Heart right ventricle (tissue), 16 donors: ENCODE results near the gene DCHS1. TPM values are rescaled to one million over a fixed set of nuclear protein-coding genes. Genes with fewer than 3 reads are reported as not detected.

Experiments
- ATAC-seq, 8 donors: fragments of 200-7000 bp; cut with Tn5 transposase; one replicate each; pipeline ENCODE4 v1.9.1; 2020; ENCODE audit warnings: mild to moderate bottlenecking in 8 of 8, moderate library complexity in 8 of 8, moderate number of reproducible peaks in 1 of 8
- DNase-seq, 2 donors: peaks; one replicate each; pipeline ENCODE4 v3.0.0-alpha.2; 2020
- H3K27ac ChIP-seq, 10 donors: fragments of 200-600 bp; sonication (generic) in 2 of 10; one replicate each; pipeline versions ENCODE4 v1.5.0 to v1.8.0; 2020 to 2022; ENCODE audit warnings: mild to moderate bottlenecking in 3 of 10
- H3K27me3 ChIP-seq, 7 donors: fragments of 200-600 bp; one replicate each; pipeline ENCODE4 v1.8.0; 2021 to 2022; ENCODE audit warnings: mild to moderate bottlenecking in 2 of 7
- H3K36me3 ChIP-seq, 9 donors: fragments of 200-600 bp; sonication (generic) in 1 of 9; one replicate each; pipeline versions ENCODE4 v1.5.0 to v1.8.0; 2020 to 2022; ENCODE audit warnings: mild to moderate bottlenecking in 2 of 9
- H3K4me1 ChIP-seq, 9 donors: fragments of 200-600 bp; sonication (generic) in 1 of 9; one replicate each; pipeline versions ENCODE4 v1.5.0 to v1.8.0; 2020 to 2022; ENCODE audit warnings: mild to moderate bottlenecking in 4 of 9
- H3K4me3 ChIP-seq, 10 donors: fragments of 200-600 bp; sonication (generic) in 2 of 10; one replicate each; pipeline versions ENCODE4 v1.5.0 to v1.8.0; 2020 to 2022; ENCODE audit warnings: mild to moderate bottlenecking in 7 of 10, moderate library complexity in 2 of 10
- H3K9me3 ChIP-seq, 11 donors: fragments of 200-600 bp in 10 of 11; sonication (generic) in 2 of 11; one replicate each; pipeline versions ENCODE4 v1.5.0 to v1.8.0; 2013 to 2022; ENCODE audit warnings: mild to moderate bottlenecking in 2 of 11, control low read depth in 1 of 11, moderate library complexity in 1 of 11
- CTCF ChIP-seq, 9 donors: fragments of 200-600 bp; sonication (generic) in 2 of 9; IDR thresholded peaks; one replicate each; pipeline versions ENCODE4 v1.5.0 to v1.8.0; 2021 to 2022; ENCODE audit warnings: antibody characterized with exemption in 9 of 9, mild to moderate bottlenecking in 5 of 9, moderate library complexity in 1 of 9
- WGBS, 2 donors: extraction: QIAGEN DNeasy Blood & Tissue Kit; methylation state at CpG; one replicate each; pipeline ENCODE4 v1.1.7; 2013; ENCODE audit warnings: inconsistent platforms in 1 of 2; 5-methylcytosine and 5-hydroxymethylcytosine counted together
- intact Hi-C, 10 donors: fragments of 100-400 bp; cut with DNase I; formaldehyde crosslinking; loops; one replicate each; pipeline versions ENCODE4 v1.11.1 to v1.14.2; 2022
- polyA plus RNA-seq, 2 donors: library from polyadenylated mRNA; stranded (reverse); fragments of 200-250 nt; gene quantifications; one replicate each; pipeline ENCODE4 v1.2.3, GENCODE V29; 2013
- total RNA-seq, 10 donors: library from RNA; stranded (reverse); fragmentation: NEBNext Ultra II Directional in 3 of 10; extraction: Animal tissue kit (Norgen Biotek cat#: 25700) in 3 of 10; gene quantifications; one replicate each; pipeline versions ENCODE4 v1.2.1 to v1.2.4, GENCODE V29; 2021 to 2023
- donor health status: Arrhythmogenic right ventricular cardiomyopathy.
- donor health status: ischemic (EF 13 %, LVEDD 7.1; RV severe dilation, severe dysfunction).
- donor health status: healthy with polysubstance abuse.
- donor health status: DM: no; HTN: yes; CAD: no.
- donor health status: DM: no; HTN: no; CAD: no.
- donor health status: ischemic (EF 25% LVEDD 6.9; RV normal size, moderate dysfunction).
- donor health status: ischemic (EF 25% LVEDD 5.7; RV mildly dilated, moderate dysfunction).
- donor health status: healthy.
- donor health status: DM: yes; HTN: yes; CAD: no.
- donor health status: Ischemic cardiomyopathy.
- donor health status: ischemic (EF 35%, LVEDD 5.7; RV mildly dilated, moderate dysfunction).
- donor health status: nonischemic (EF 11% LVEDD 7.7; RV severe dilation, severe dysfunction).
- donor health status: DM: yes; HTN: yes; CAD: no.
- donor health status: PGD.
- donor health status: ischemic (EF 29% LVEDD 5.4; RV normal size, mild dysfunction).
- donor health status: nonischemic (EF 23%, LVEDD 6.1; RV moderate dilation, normal function).

Gene DCHS1
- total and polyA plus RNA-seq, 12 donors, result 4.1 to 12.4 (median 8.2) TPM

GRCh38 chr11:6682591-6682935 lies 27.0 kb upstream of the DCHS1 start:
- ATAC-seq (peak in 6 of 8 donors; percentile 0 to 13 (median 6)), DNase-seq (no peak)
- peak overlapping the region; percentile 32 to 97 (median 91) for H3K27ac ChIP-seq
- peaks cover 0 to 29% (median 0%) of the 10 kb centered on the region in 9 donors for H3K36me3 ChIP-seq
- intact Hi-C loops, result loop anchor here in 8 of 10 donors (2.0 to 10.0 kb wide), 13 partner anchors 64 to 298 kb away; partner anchors contain the start of genes ILK (in 3 of the 8), RRP8 (in 3 of the 8), TAF10 (in 2 of the 8) and TPP1 (in 2 of the 8)
- H3K4me3 ChIP-seq, result peak overlapping the region; percentile 67 to 94 (median 82)
- no peaks in the 10 kb centered on the region for H3K27me3 ChIP-seq
- 0 to 2% methylated on average over 10 of the region's 10 CpGs for WGBS, 2 donors
- no peaks in the 10 kb centered on the region for H3K9me3 ChIP-seq
- TF ChIP-seq CTCF (IDR thresholded peaks at IDR 0.05), result no peak
- peaks cover 5 to 36% (median 27%) of the 10 kb centered on the region in 9 donors for H3K4me1 ChIP-seq

GRCh38 chr11:6681949-6682348 lies 26.3 kb upstream of the DCHS1 start:
- DNase-seq (no peak), ATAC-seq (no peak)
- Histone ChIP-seq H3K4me3 (peak overlapping the region; percentile 67 to 94 (median 82)), H3K36me3 (peaks cover 0 to 29% (median 0%) of the 10 kb centered on the region in 9 donors), H3K27me3 (no peaks in the 10 kb centered on the region), H3K9me3 (no peaks in the 10 kb centered on the region), H3K27ac (peak overlapping the region in 8 of 10 donors; percentile 31 to 97 (median 92)), H3K4me1 (peaks cover 5 to 36% (median 27%) of the 10 kb centered on the region in 9 donors)
- TF ChIP-seq CTCF (IDR thresholded peaks at IDR 0.05), result no peak
- 16 to 22% methylated on average over 5 of the region's 5 CpGs for WGBS, 2 donors
- intact Hi-C loops, result loop anchor here in 8 of 10 donors (2.0 to 10.0 kb wide), 13 partner anchors 63 to 297 kb away; partner anchors contain the start of genes ILK (in 3 of the 8), RRP8 (in 3 of the 8), TAF10 (in 2 of the 8) and TPP1 (in 2 of the 8)

- DNase-seq (no peak), ATAC-seq (no peak)
- peak overlapping the region in 7 of 10 donors; percentile 67 to 86 (median 81) for H3K4me3 ChIP-seq
- no peaks in the 10 kb centered on the region for H3K9me3 ChIP-seq
- no peak for TF ChIP-seq CTCF (IDR thresholded peaks at IDR 0.05)
- peak overlapping the region in 8 of 10 donors; percentile 31 to 97 (median 92) for H3K27ac ChIP-seq
- H3K4me1 ChIP-seq, result peaks cover 5 to 36% (median 27%) of the 10 kb centered on the region in 9 donors
- H3K36me3 ChIP-seq, result peaks cover 0 to 29% (median 0%) of the 10 kb centered on the region in 9 donors
- H3K27me3 ChIP-seq, result no peaks in the 10 kb centered on the region
- 43 to 73% methylated on average over 1 of the region's 1 CpG for WGBS, 2 donors
- intact Hi-C loops, result loop anchor here in 6 of 10 donors (5.0 to 10.0 kb wide), 9 partner anchors 64 to 297 kb away; partner anchors contain the start of genes ARFIP2 (in 1 of the 6), ILK (in 1 of the 6), RRP8 (in 1 of the 6) and SMPD1 (in 1 of the 6)
Measured at GRCh38 chr11:6681505-6681904, 25.9 kb upstream of the DCHS1 start.

GRCh38 chr11:6677018-6677417 lies 21.4 kb upstream of the DCHS1 start:
- no peak for ATAC-seq
- no peak overlapping the region for H3K4me3 ChIP-seq
- H3K36me3 ChIP-seq, result peaks cover 0 to 29% (median 0%) of the 10 kb centered on the region in 9 donors
- peaks cover 2 to 46% (median 29%) of the 10 kb centered on the region in 9 donors for H3K4me1 ChIP-seq
- DNase-seq, result no peak
- no peak for TF ChIP-seq CTCF (IDR thresholded peaks at IDR 0.05)
- H3K9me3 ChIP-seq, result no peaks in the 10 kb centered on the region
- no peaks in the 10 kb centered on the region for H3K27me3 ChIP-seq
- WGBS, 2 donors, result 58 to 62% methylated on average over 3 of the region's 3 CpGs
- intact Hi-C loops, result loop anchor here in 2 of 10 donors (5.0 to 10.0 kb wide), 2 partner anchors 40 to 62 kb away; partner anchors contain the start of genes TAF10 (in 1 of the 2) and TPP1 (in 1 of the 2)
- H3K27ac ChIP-seq, result no peak overlapping the region
